ENCODE results near the gene NEU4. TPM values are rescaled to one million over a fixed set of nuclear protein-coding genes. Genes with fewer than 3 reads are reported as not detected.
"Not testable (repeated sequence)": the region's sequence is repeated elsewhere in the genome, so short reads cannot be mapped to it uniquely, and the experiment has no call there.

NEU4 gene
- total and polyA plus RNA-seq, 9 of the 15 experiments (the other 6 are each of a cell fraction or from before 2014, with no cell fraction given): 0.01 to 0.40 TPM; not detected in 7

DNA sequence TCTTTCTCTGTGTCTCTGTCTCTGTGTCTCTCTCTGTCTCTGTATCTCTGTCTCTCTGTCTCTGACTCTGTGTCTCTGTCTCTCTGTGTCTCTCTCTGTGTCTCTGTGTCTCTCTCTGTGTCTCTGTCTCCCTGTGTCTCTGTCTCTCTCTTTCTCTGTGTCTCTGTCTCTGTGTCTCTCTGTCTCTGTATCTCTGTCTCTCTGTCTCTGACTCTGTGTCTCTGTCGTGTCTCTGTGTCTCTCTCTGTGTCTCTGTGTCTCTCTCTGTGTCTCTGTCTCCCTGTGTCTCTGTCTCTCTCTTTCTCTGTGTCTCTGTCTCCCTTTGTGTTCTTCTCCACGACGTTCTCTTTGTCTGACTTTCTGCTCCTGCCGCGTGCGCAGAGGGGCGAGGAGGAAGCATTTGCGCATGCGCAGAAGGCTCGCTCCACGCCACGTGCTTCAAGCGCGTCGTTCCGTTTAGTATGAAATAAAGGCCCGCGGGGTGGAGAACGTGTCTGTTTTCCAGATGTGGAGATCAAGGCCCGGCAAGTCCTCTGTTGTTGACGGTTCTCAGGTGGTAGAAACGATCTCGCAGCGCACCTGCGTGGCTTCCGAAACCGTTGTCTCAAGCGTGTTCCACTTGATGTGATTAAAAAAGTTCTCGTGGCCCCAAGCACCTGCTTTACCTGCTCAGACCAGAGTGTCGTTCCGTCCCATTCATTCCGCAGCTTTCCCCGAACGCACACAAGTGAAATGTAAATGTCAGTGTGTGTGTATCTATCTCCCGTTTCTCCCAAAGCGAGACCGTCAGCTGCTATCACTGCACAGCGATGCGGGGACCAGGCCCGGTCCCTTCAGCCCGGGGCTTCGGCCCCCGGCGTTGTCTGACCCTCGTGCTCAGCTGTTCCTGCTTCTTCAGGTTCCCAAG lies 14.8 kb downstream of the NEU4 start (continued):
- peak; percentile 73; the same call in 1 of the 2 replicates for TF ChIP-seq TFAP4 (CRISPR knock-in tag; IDR thresholded peaks at IDR 0.05; ENCODE audit: borderline replicate concordance)
- peak; percentile 64; the same call in 1 of the 2 replicates for TF ChIP-seq FOXP1 (CRISPR knock-in tag; IDR thresholded peaks at IDR 0.05)
- TF ChIP-seq CBFB (CRISPR knock-in tag; IDR thresholded peaks at IDR 0.05): 0 out of 2 replicates have a peak, but pooled peaks have one; percentile 69
- TF ChIP-seq ZFX (CRISPR knock-in tag; IDR thresholded peaks at IDR 0.05): peak; percentile 83
- TF ChIP-seq LCOR (CRISPR knock-in tag; IDR thresholded peaks at IDR 0.05): 0 out of 2 replicates have a peak, but pooled peaks have one; percentile 56
- TF ChIP-seq FOXK1 (CRISPR knock-in tag; IDR thresholded peaks at IDR 0.05; ENCODE audit: borderline replicate concordance): 0 out of 2 replicates have a peak, but pooled peaks have one; percentile 31
- peak; percentile 18; the same call in 1 of the 2 replicates for TF ChIP-seq CBFA2T2 (conservative IDR thresholded peaks at IDR 0.05)
- TF ChIP-seq, protein P1, sequence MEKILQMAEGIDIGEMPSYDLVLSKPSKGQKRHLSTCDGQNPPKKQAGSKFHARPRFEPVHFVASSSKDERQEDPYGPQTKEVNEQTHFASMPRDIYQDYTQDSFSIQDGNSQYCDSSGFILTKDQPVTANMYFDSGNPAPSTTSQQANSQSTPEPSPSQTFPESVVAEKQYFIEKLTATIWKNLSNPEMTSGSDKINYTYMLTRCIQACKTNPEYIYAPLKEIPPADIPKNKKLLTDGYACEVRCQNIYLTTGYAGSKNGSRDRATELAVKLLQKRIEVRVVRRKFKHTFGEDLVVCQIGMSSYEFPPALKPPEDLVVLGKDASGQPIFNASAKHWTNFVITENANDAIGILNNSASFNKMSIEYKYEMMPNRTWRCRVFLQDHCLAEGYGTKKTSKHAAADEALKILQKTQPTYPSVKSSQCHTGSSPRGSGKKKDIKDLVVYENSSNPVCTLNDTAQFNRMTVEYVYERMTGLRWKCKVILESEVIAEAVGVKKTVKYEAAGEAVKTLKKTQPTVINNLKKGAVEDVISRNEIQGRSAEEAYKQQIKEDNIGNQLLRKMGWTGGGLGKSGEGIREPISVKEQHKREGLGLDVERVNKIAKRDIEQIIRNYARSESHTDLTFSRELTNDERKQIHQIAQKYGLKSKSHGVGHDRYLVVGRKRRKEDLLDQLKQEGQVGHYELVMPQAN (IDR thresholded peaks at IDR 0.05; ENCODE audit: borderline replicate concordance): 0 out of 2 replicates have a peak, but pooled peaks have one; percentile 19
- TF ChIP-seq FOXP4 (CRISPR knock-in tag; IDR thresholded peaks at IDR 0.05; ENCODE audit: borderline replicate concordance): 0 out of 2 replicates have a peak, but pooled peaks have one; percentile 62
- not testable (repeated sequence) for TF ChIP-seq TOE1 (IDR thresholded peaks at IDR 0.05; ENCODE audit: borderline replicate concordance)
- peak; percentile 65; the same call in 1 of the 2 replicates for TF ChIP-seq TOE1 (CRISPR knock-in tag; IDR thresholded peaks at IDR 0.05; ENCODE audit: borderline replicate concordance, low read depth)
- TF ChIP-seq IRF1 (CRISPR knock-in tag; IDR thresholded peaks at IDR 0.05; ENCODE audit: borderline replicate concordance): peak; percentile 74; the same call in 1 of the 2 replicates
- peak; percentile 98 for TF ChIP-seq MAX (CRISPR knock-in tag; IDR thresholded peaks at IDR 0.05)
- TF ChIP-seq EP400 (IDR thresholded peaks at IDR 0.05): peak; percentile 52
- TF ChIP-seq STAG1 (CRISPR knock-in tag; IDR thresholded peaks at IDR 0.05; ENCODE audit: borderline replicate concordance): 0 out of 2 replicates have a peak, but pooled peaks have one; percentile 33
- 0 out of 2 replicates have a peak, but pooled peaks have one; percentile 56 for TF ChIP-seq ADNP (tag; IDR thresholded peaks at IDR 0.05)
- peak; percentile 35; the same call in 1 of the 2 replicates for TF ChIP-seq TCF3 (CRISPR knock-in tag; IDR thresholded peaks at IDR 0.05)
- TF ChIP-seq, protein P2, sequence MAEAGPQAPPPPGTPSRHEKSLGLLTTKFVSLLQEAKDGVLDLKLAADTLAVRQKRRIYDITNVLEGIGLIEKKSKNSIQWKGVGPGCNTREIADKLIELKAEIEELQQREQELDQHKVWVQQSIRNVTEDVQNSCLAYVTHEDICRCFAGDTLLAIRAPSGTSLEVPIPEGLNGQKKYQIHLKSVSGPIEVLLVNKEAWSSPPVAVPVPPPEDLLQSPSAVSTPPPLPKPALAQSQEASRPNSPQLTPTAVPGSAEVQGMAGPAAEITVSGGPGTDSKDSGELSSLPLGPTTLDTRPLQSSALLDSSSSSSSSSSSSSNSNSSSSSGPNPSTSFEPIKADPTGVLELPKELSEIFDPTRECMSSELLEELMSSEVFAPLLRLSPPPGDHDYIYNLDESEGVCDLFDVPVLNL (CRISPR knock-in tag; IDR thresholded peaks at IDR 0.05; ENCODE audit: low read depth): 0 out of 2 replicates have a peak, but pooled peaks have one; percentile 22

Measured in K562 (cell line).